Measurements from ENCODE around the gene DGUOK. TPM values are rescaled to one million over a fixed set of nuclear protein-coding genes. Genes with fewer than 3 reads are reported as not detected.
A peak's percentile ranks its signal among the peaks of the same experiment; 100 is the strongest.

Gene DGUOK
- total and polyA plus RNA-seq, 12 donors = 40.0 to 112 (median 60.0) TPM

DNA sequence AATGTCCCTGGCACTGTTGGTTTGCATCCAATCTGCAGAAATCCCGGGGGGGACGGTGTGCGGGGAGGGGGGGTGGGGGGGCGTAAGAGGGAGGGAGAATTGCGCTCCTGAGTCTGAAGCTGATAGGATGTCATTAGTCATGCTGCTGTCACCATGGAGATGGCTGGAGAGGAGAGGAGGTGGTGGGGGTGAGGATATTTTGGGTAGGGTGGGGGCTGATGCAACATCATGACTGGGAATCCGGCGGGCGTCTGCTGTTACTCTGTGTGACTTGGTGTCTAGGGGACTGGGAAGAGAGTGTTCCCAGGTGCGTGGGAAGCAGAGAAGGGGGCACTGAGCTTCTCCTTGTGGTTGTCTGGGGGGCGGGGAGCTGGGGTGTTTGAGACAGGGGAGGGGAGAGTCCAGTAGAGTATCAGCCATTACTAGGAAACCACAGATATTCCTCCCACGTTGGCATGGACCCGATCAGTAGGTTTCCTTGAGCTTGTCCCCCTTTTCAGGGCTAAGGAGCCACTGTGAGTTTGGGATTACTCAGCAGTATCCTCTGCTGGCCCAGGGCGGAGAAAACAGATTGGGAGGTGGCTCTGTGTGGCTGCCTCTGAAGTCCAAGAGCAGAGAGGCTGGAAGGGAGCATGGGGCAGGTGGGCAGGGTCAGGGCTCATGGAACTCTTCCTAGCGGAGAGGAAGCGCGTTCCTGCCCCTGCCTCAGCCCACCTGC lies 77.0 kb downstream of the DGUOK start:
- DNase-seq = peak in 1 of 7 donors; percentile 62
- H3K27me3 ChIP-seq = no peaks in the 10 kb centered on the region
- peak overlapping the region in 1 of 5 donors; percentile 27 for H3K27ac ChIP-seq
- no peaks in the 10 kb centered on the region for H3K36me3 ChIP-seq (replicated peaks in 1 of 2)
- intact Hi-C loops (cut with DNase I) = no loop called here
- no peaks in the 10 kb centered on the region for H3K9me3 ChIP-seq (replicated peaks in 1 of 3)
- TF ChIP-seq POLR2A (IDR thresholded peaks at IDR 0.05) = no peak
- TF ChIP-seq, protein P1, sequence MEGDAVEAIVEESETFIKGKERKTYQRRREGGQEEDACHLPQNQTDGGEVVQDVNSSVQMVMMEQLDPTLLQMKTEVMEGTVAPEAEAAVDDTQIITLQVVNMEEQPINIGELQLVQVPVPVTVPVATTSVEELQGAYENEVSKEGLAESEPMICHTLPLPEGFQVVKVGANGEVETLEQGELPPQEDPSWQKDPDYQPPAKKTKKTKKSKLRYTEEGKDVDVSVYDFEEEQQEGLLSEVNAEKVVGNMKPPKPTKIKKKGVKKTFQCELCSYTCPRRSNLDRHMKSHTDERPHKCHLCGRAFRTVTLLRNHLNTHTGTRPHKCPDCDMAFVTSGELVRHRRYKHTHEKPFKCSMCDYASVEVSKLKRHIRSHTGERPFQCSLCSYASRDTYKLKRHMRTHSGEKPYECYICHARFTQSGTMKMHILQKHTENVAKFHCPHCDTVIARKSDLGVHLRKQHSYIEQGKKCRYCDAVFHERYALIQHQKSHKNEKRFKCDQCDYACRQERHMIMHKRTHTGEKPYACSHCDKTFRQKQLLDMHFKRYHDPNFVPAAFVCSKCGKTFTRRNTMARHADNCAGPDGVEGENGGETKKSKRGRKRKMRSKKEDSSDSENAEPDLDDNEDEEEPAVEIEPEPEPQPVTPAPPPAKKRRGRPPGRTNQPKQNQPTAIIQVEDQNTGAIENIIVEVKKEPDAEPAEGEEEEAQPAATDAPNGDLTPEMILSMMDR (IDR thresholded peaks at IDR 0.05) = no peak
- H3K4me1 ChIP-seq (replicated peaks in 1 of 2) = peaks cover 10 to 39% of the 10 kb centered on the region in 2 donors
- peak overlapping the region in 1 of 4 donors; percentile 70 for H3K4me3 ChIP-seq
- 40 to 58% (median 50%) methylated on average over 14 to 16 of the region's 16 CpGs for WGBS, 4 donors

DNA sequence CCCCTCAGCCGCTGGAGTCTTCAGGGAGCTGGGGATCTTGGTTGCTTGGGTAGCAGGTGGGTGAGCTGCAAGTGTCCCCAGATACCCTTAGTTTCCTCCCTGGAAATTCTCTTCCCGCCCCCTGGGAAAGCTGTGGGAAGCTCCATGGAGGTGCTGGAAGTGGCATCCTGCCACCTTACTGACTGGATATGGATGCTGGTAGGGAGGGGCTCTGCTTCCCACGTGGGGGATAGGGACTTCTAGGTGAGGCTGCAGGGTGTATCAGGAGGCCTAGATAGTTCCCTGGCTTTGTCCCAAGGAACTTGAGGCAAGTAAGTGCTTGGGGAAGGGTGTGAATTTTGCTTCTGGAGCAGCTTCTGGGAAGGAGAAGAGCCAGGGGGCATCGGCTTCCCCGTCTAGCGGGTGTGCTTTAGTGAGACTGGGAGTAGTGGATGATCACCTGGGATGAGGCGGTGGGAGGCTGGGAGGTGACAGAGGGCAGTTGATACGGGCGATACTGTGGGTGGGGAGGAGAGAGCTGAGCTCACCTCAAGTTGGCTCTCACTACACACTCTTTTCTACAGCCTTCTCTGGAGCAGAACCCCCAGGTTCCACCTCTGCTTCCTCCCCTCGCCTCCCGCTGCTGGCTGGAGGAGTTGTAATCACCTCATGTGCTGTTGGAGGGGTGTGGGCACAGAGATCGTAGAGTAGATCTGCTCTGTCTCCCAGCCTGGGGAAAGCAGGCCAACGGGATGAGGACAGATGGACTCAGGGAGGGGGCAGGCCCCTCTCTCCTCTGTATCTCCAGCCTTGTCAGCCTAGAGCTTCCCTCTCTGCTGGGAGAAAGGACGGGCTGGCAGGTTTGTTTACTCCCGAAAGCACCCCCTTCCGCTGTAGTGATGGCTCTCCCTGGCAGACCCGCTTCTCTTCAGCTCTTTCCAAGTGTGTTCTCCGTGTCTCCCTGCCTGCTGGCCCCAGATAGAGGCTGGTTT lies 77.8 kb downstream of the DGUOK start:
- Histone ChIP-seq H3K27me3 (no peaks in the 10 kb centered on the region), H3K36me3 (replicated peaks in 1 of 2) (no peaks in the 10 kb centered on the region), H3K4me1 (replicated peaks in 1 of 2) (peaks cover 10 to 39% of the 10 kb centered on the region in 2 donors), H3K9me3 (replicated peaks in 1 of 3) (no peaks in the 10 kb centered on the region), H3K27ac (no peak overlapping the region), H3K4me3 (no peak overlapping the region)
- intact Hi-C loops (cut with DNase I) = no loop called here
- no peak for TF ChIP-seq POLR2A (IDR thresholded peaks at IDR 0.05)
- TF ChIP-seq, protein P1 (IDR thresholded peaks at IDR 0.05) = no peak
- DNase-seq = peak in 2 of 7 donors; percentile 11 to 49
- 82 to 87% (median 84%) methylated on average over 13 to 18 of the region's 18 CpGs for WGBS, 4 donors

GRCh38 chr2:74005786-74006185 lies 79.1 kb downstream of the DGUOK start:
- intact Hi-C loops (cut with DNase I) = no loop called here
- Histone ChIP-seq H3K4me3 (no peak overlapping the region), H3K27me3 (no peaks in the 10 kb centered on the region), H3K9me3 (replicated peaks in 1 of 3) (no peaks in the 10 kb centered on the region), H3K27ac (no peak overlapping the region), H3K4me1 (replicated peaks in 1 of 2) (peaks cover 10 to 34% of the 10 kb centered on the region in 2 donors), H3K36me3 (replicated peaks in 1 of 2) (no peaks in the 10 kb centered on the region)
- DNase-seq = peak in 2 of 7 donors; percentile 2 to 39
- WGBS, 4 donors = 74 to 82% (median 79%) methylated on average over 4 to 8 of the region's 8 CpGs
- TF ChIP-seq, protein P1 (IDR thresholded peaks at IDR 0.05) = no peak
- TF ChIP-seq POLR2A (IDR thresholded peaks at IDR 0.05) = no peak

- peaks cover 10 to 34% of the 10 kb centered on the region in 2 donors for H3K4me1 ChIP-seq (replicated peaks in 1 of 2)
- 51 to 60% (median 56%) methylated on average over 4 to 7 of the region's 7 CpGs for WGBS, 4 donors
- H3K4me3 ChIP-seq = no peak overlapping the region
- intact Hi-C loops (cut with DNase I) = no loop called here
- H3K36me3 ChIP-seq (replicated peaks in 1 of 2) = no peaks in the 10 kb centered on the region
- DNase-seq = peak in 2 of 7 donors; percentile 13 to 57
- TF ChIP-seq, protein P1 (IDR thresholded peaks at IDR 0.05) = no peak
- no peak for TF ChIP-seq POLR2A (IDR thresholded peaks at IDR 0.05)
- no peaks in the 10 kb centered on the region for H3K27me3 ChIP-seq
- H3K27ac ChIP-seq = no peak overlapping the region
- H3K9me3 ChIP-seq (replicated peaks in 1 of 3) = no peaks in the 10 kb centered on the region
These were observed 79.8 kb downstream of the DGUOK start for GRCh38 chr2:74006459-74006858.

All from adrenal gland (tissue), 12 donors.